Measurements from ENCODE around the gene PARD3. TPM values are rescaled to one million over a fixed set of nuclear protein-coding genes. Genes with fewer than 3 reads are reported as not detected.

PARD3 gene
- total RNA-seq, 1 donor from 2014 or later: 0.11 TPM

DNA sequence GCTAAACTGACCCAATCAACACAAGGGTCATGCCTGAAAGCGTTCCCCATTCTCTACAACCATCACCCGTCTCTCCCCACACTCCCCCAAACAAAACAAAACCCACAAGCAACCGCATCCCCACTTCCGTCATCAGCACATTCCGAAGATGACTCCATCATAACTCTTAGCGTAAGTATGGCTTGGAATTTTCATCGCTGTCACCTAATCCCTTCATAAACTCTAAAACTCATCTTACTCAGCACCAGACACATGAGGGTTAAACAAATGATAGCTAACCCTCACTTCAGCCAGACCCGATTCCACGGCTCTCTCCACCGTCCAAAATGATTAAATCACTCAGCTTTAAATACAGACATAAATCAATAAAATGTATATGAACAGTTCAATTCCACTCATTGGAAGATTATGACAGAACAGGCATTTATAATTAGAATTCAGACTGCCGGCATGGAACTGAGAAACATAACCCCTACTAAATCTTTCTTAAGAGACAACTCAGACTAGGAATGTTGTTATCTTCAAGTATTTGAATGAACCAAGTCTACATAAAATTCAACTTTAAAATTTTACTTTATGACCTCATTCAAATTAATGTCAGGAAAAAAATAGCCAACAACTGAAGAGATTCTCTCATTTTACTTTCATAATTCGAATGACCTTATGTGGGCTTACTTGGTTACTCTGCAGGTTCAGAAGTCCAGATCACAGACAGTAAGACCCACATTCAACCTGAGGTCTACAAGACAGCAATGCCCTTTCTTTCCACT, 215.9 kb downstream of the PARD3 start:
- TF ChIP-seq, protein P1, sequence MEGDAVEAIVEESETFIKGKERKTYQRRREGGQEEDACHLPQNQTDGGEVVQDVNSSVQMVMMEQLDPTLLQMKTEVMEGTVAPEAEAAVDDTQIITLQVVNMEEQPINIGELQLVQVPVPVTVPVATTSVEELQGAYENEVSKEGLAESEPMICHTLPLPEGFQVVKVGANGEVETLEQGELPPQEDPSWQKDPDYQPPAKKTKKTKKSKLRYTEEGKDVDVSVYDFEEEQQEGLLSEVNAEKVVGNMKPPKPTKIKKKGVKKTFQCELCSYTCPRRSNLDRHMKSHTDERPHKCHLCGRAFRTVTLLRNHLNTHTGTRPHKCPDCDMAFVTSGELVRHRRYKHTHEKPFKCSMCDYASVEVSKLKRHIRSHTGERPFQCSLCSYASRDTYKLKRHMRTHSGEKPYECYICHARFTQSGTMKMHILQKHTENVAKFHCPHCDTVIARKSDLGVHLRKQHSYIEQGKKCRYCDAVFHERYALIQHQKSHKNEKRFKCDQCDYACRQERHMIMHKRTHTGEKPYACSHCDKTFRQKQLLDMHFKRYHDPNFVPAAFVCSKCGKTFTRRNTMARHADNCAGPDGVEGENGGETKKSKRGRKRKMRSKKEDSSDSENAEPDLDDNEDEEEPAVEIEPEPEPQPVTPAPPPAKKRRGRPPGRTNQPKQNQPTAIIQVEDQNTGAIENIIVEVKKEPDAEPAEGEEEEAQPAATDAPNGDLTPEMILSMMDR (IDR thresholded peaks at IDR 0.05): no peak
- CTCF ChIA-PET: no interaction called here
- POLR2A ChIA-PET: no interaction called here
- H3K4me3 Mint-ChIP-seq: no peak overlapping the region
- no peaks in the 10 kb centered on the region for H3K27me3 Mint-ChIP-seq
- ATAC-seq (ENCODE audit: low read depth) (no peak), DNase-seq (no peak)
- no peaks in the 10 kb centered on the region for H3K36me3 Mint-ChIP-seq (ENCODE audit: low read depth)
- H3K9me3 Mint-ChIP-seq: no peaks in the 10 kb centered on the region
- H3K27ac Mint-ChIP-seq: no peak overlapping the region
- intact Hi-C loops (cut with micrococcal nuclease): no loop called here
- H3K4me1 Mint-ChIP-seq: no peaks in the 10 kb centered on the region

DNA sequence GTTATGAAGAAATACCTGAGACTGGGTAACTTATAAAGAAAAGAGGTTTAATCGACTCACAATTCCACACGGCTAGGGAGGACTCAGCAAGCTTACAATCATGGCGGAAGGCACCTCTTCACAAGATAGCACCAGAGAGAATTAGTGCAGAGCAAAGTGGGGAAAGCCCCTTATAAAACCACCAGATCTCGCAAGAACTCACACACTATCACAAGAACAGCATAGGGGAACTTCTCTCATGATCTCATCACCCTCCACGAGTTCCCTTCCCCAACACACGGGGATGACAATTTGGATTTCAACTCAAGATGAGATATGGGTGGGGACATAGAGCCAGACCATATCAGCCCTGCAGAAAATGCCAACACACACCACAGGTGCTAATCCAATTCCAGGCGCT, 218.7 kb downstream of the PARD3 start:
- no peaks in the 10 kb centered on the region for H3K36me3 Mint-ChIP-seq (ENCODE audit: low read depth)
- no peak overlapping the region for H3K27ac Mint-ChIP-seq
- no peaks in the 10 kb centered on the region for H3K27me3 Mint-ChIP-seq
- ATAC-seq (ENCODE audit: low read depth) (no peak), DNase-seq (no peak)
- H3K4me1 Mint-ChIP-seq: no peaks in the 10 kb centered on the region
- no peaks in the 10 kb centered on the region for H3K9me3 Mint-ChIP-seq
- CTCF ChIA-PET: no interaction called here
- H3K4me3 Mint-ChIP-seq: no peak overlapping the region
- TF ChIP-seq, protein P1 (IDR thresholded peaks at IDR 0.05): no peak
- POLR2A ChIA-PET: no interaction called here
- intact Hi-C loops (cut with micrococcal nuclease): no loop called here

GRCh38 chr10:34593930-34594329, 221.2 kb downstream of the PARD3 start:
- intact Hi-C loops (cut with micrococcal nuclease): no loop called here
- ATAC-seq (ENCODE audit: low read depth) (no peak), DNase-seq (no peak)
- TF ChIP-seq, protein P1 (IDR thresholded peaks at IDR 0.05): no peak
- ChIA-PET CTCF (no interaction called here), POLR2A (no interaction called here)
- Mint-ChIP-seq H3K9me3 (no peaks in the 10 kb centered on the region), H3K36me3 (ENCODE audit: low read depth) (no peaks in the 10 kb centered on the region), H3K4me1 (no peaks in the 10 kb centered on the region), H3K27ac (no peak overlapping the region), H3K4me3 (no peak overlapping the region), H3K27me3 (no peaks in the 10 kb centered on the region)

DNA sequence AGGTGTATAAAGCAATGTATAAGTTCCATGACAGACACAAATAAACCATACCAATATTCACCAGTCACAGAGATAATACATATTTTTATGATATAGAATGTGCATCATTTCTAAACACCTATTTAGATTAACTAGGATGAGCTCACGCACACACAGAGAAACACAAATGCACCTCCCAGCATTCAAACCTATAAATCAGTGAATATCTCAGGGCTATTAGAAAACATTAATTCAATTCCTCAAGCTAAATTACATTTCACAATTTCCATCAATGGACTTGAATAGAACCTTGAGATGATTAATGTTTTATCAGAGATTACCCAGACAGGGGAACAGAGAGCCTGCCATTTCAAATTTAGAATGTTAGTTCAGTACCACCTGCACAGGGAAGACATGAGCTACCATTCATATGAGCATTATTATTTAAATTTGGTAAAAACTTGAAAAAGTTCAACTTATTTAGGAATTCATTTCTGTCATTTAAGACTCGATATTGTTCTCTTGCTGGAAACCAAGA, 221.7 kb downstream of the PARD3 start:
- no peak overlapping the region for H3K4me3 Mint-ChIP-seq
- TF ChIP-seq, protein P1 (IDR thresholded peaks at IDR 0.05): no peak
- H3K9me3 Mint-ChIP-seq: no peaks in the 10 kb centered on the region
- ATAC-seq (ENCODE audit: low read depth) (no peak), DNase-seq (no peak)
- CTCF ChIA-PET: no interaction called here
- no peaks in the 10 kb centered on the region for H3K27me3 Mint-ChIP-seq
- POLR2A ChIA-PET: no interaction called here
- intact Hi-C loops (cut with micrococcal nuclease): no loop called here
- H3K4me1 Mint-ChIP-seq: no peaks in the 10 kb centered on the region
- no peaks in the 10 kb centered on the region for H3K36me3 Mint-ChIP-seq (ENCODE audit: low read depth)
- H3K27ac Mint-ChIP-seq: no peak overlapping the region

DNA sequence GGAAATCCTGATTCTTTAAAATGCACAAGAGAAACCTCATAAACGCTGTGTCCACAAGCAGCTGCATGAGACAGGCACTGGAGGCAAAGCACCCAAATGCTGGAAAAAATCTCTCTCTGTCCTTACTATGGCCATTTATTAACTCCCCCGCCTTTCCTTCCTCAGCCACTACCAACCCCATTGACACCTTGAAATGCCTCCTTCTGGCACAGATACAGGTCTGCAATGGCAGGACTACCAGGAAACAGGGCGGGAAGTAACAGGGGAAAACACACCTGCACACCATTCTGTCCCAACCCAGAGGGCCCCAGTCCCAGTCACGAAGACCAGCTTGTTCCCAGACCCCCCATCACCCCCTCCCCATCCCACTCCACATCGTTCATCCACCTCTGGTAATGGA, 224.3 kb downstream of the PARD3 start:
- no peak for ATAC-seq (ENCODE audit: low read depth)
- H3K4me3 Mint-ChIP-seq: no peak overlapping the region
- H3K27me3 Mint-ChIP-seq: no peaks in the 10 kb centered on the region
- H3K27ac Mint-ChIP-seq: no peak overlapping the region
- ChIA-PET POLR2A (no interaction called here), CTCF (no interaction called here)
- intact Hi-C loops (cut with micrococcal nuclease): no loop called here
- no peaks in the 10 kb centered on the region for H3K36me3 Mint-ChIP-seq (ENCODE audit: low read depth)
- TF ChIP-seq, protein P1 (IDR thresholded peaks at IDR 0.05): no peak
- no peaks in the 10 kb centered on the region for H3K4me1 Mint-ChIP-seq
- DNase-seq: no peak
- no peaks in the 10 kb centered on the region for H3K9me3 Mint-ChIP-seq

Measured in activated B cell treated with CpG ODN at 0.5 μM for 24 hours (primary cell).